WTC11 (cell line): ENCODE results near the gene KDM4B.

ENCODE experiments used
- CREB1 ChIP-seq: sonication (generic); formaldehyde crosslinking; IDR thresholded peaks from 2 replicates; pipeline ENCODE4 v1.8.0; 2023; ENCODE audit warnings: mild to moderate bottlenecking, missing genetic modification reagents
- CTCF ChIP-seq: fragments of 200-600 bp; IDR thresholded peaks from 2 replicates; pipeline ENCODE4 v1.8.0; 2022; ENCODE audit warnings: antibody characterized with exemption
- E2F4 ChIP-seq: sonication (generic); formaldehyde crosslinking; IDR thresholded peaks from 2 replicates; pipeline ENCODE4 v1.8.1; 2022; ENCODE audit warnings: low read depth, mild to moderate bottlenecking, moderate library complexity, missing genetic modification reagents, borderline replicate concordance
- ELF4 ChIP-seq: sonication (generic); formaldehyde crosslinking; IDR thresholded peaks from 2 replicates; pipeline ENCODE4 v1.8.1; 2022; ENCODE audit warnings: low read depth, mild to moderate bottlenecking, moderate library complexity, missing genetic modification reagents
- MLX ChIP-seq: sonication (generic); formaldehyde crosslinking; IDR thresholded peaks from 2 replicates; pipeline ENCODE4 v1.8.1; 2023; ENCODE audit warnings: mild to moderate bottlenecking, missing genetic modification reagents, moderate library complexity
- MXD4 ChIP-seq: fragments of 250-450 bp; sonication (Bioruptor Pico); IDR thresholded peaks from 2 replicates; pipeline ENCODE4 v1.8.0; 2021; ENCODE audit warnings: mild to moderate bottlenecking, moderate library complexity, borderline replicate concordance
- USF1 ChIP-seq: sonication (generic); formaldehyde crosslinking; IDR thresholded peaks from 2 replicates; pipeline ENCODE4 v1.8.0; 2022; ENCODE audit warnings: mild to moderate bottlenecking, missing genetic modification reagents

GRCh38 chr19:5126498-5127223, 157.7 kb downstream of the KDM4B start:
- TF ChIP-seq CTCF (no peak), ELF4 (no peak), USF1 (no peak), E2F4 (no peak), CREB1 (no peak), MLX (no peak), MXD4 (no peak)
